22Rv1 (cell line): ENCODE data around the gene PPT2.

Experiments used
- H3K27ac ChIP-seq: fragments of 450-650 bp; 2 replicates; pipeline ENCODE4 v1.5.1; 2017
- CTCF ChIP-seq: fragments of 450-650 bp; IDR thresholded peaks from 2 replicates; pipeline ENCODE4 v1.5.1; 2017; ENCODE audit warnings: mild to moderate bottlenecking
- ZFX ChIP-seq: fragments of 450-650 bp; IDR thresholded peaks from 2 replicates; pipeline ENCODE4 v1.6.1; 2017; ENCODE audit warnings: antibody characterized with exemption, borderline replicate concordance

The PPT2 gene

GRCh38 chr6:32195902-32196681 lies 42.2 kb downstream of the PPT2 start:
- no peak for TF ChIP-seq CTCF
- TF ChIP-seq ZFX = no peak

GRCh38 chr6:32196682-32197616 lies 43.0 kb downstream of the PPT2 start:
- no peak for TF ChIP-seq CTCF
- no peak for TF ChIP-seq ZFX
- H3K27ac ChIP-seq = peak overlapping the region; percentile 98

More at GRCh38 chr6:32195902-32196681, 42.2 kb downstream of the PPT2 start:
- H3K27ac ChIP-seq = peak overlapping the region; percentile 98

GRCh38 chr6:32198345-32198696 lies 44.4 kb downstream of the PPT2 start:
- H3K27ac ChIP-seq = no peak overlapping the region
- TF ChIP-seq CTCF = no peak
- no peak for TF ChIP-seq ZFX

- TF ChIP-seq ZFX = no peak
- TF ChIP-seq CTCF = no peak
- no peak overlapping the region for H3K27ac ChIP-seq
These were observed 44.9 kb downstream of the PPT2 start for GRCh38 chr6:32198866-32199265.

- H3K27ac ChIP-seq = no peak overlapping the region
- TF ChIP-seq ZFX (no peak), CTCF (no peak)
These were observed 47.0 kb downstream of the PPT2 start for GRCh38 chr6:32200711-32201475.

GRCh38 chr6:32202186-32202585 lies 48.2 kb downstream of the PPT2 start:
- H3K27ac ChIP-seq = no peak overlapping the region
- no peak for TF ChIP-seq ZFX
- no peak for TF ChIP-seq CTCF
